GM19372 (cell line): ENCODE data around the gene ALOX15.
"Not testable (repeated sequence)": the region's sequence is repeated elsewhere in the genome, so short reads cannot be mapped to it uniquely, and the experiment has no call there.

Experiments
- ATAC-seq: cut with Tn5 transposase; IDR thresholded peaks from one replicate; pipeline ENCODE4 v1.9.1; 2021; ENCODE audit warnings: mild to moderate bottlenecking, low read depth, moderate library complexity; ENCODE audit not compliant: unreplicated experiment

The ALOX15 gene

DNA sequence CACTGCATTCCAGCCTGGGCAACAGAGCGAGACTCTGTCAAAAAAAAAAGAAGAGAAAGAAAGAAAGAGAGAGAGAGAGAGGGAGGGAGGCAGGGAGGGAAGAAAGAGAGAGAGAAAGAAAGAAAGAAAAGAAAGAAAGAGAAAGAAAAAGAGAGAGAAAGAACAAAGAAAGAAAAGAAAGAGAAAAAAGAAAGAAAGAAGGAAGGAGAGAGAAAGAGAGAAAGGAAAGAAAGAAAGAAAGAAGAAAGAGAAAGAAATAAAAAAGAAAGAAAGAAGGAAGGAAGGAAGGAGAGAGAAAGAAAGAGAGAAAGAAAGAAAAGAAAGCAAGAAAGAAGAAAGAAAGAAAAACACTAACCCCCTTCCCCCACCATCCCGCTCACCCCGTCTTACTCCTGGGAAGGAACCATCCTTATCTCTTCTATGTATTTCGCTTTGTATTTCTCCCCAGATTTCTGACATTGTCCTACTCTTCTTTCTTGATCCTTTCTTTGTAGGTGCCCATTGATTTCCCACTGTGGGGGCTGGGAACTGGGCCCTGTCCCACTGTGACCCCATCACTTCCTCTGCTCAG is 20.9 kb downstream of the ALOX15 start:
- no peak for ATAC-seq

DNA sequence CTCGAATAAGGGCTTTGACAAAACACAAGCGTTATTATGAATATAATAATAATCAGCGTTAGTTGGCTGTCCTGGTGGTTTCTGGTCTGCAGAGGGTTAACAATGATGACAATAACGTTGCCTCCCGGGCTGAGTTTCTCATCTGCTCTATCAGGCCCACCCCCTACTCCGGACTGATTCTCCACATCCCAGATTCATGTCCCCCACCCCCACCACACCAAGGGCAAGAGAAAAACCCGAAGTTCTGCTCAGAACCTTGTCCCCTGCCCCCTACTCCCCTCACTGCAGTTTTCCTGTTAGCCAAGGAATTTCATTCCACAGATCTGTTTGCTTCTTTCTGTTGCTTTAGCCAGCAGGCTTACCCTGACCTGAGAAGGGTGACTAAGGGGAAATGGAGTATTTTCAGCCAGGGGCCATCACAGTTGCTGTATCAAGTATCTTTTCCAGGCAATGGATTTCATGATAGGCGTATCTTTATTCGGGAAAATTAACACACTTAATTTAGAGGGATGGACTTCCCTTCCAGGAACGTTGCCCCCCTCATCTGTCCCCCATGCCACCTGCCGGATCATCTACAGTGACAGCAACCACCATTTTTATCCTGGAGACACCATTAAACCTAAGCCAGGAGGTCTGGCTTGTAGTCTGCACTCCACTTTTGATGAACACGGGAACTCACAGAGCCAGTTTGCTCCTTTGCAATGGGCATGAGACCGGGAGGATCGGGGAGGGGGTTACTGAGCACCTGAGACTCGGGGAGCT is 23.7 kb downstream of the ALOX15 start:
- ATAC-seq = no peak

DNA sequence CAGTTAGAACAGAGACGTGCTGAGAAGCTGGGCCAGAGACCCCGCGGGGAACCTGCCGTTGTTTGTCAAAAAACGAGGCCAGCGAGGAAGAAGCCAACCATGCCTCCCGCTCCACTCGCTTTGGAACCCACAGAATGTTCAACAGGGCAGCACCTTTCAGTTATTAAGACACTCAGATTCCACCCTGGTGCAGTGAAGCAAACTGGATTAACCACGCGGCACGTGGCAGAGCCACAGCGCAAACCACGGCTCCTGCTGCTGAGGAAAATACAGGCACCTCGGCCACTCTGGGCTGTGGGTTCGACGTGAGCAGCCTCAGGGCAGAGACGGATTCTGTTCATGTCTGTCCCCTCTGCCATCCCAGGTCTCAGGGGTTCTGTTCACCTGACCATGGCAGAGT is 24.4 kb downstream of the ALOX15 start:
- no peak for ATAC-seq

DNA sequence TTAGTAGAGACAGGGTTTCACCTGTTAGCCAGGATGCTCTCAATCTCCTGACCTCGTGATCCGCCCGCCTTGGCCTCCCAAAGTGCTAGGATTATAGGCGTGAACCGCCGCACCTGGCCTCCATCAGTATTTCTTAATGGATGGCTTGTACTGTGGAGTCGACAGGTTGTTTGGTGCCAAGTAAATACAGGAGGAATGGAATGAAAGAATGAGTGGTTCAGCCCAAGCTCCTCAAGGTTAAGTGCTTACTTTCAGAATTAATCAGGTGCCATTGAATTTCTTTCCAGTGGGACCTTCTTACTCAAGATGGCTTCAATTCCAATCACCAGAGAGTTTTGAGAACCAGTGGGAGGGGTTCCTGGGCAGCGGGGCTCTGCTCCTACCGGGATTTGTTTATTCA is 25.0 kb downstream of the ALOX15 start:
- ATAC-seq = no peak

DNA sequence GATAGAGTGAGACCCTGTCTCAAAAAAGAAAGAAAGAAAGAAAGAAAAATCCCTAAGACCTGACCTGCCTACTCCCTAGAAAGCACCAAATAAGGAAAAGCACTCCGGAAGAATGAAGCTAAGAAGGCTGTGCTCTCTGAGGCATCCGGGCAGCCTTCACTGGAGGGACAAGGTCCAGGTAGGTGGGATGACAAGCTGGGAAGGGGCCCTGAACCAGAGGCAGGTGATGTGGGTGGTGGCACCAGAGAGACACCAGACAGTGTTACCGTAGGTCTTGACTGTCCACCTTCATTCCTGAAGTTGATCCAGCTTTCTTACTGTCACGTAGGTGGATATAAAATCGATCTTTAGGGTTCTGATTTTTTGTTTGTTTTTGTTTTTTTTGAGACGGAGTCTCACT is 30.8 kb downstream of the ALOX15 start:
- ATAC-seq = no peak

DNA sequence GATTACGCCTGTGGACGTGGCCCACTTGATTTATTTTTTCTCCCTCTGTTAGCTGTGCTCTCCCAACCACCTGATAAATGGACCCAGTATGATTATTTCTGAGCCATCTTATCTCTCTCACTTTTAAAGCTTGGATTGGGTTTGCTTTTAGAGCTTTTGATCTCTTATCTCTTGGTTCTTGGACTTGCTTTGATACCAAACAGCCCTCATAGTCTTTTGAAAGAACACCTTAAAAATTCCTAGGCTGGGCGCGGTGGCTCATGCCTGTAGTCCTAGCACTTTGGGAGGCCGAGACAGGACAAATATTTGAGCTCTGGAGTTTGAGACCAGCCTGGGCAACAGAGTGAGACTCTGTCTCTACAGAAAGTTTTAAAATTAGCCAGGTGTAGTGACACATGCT is 31.3 kb downstream of the ALOX15 start:
- ATAC-seq = no peak

DNA sequence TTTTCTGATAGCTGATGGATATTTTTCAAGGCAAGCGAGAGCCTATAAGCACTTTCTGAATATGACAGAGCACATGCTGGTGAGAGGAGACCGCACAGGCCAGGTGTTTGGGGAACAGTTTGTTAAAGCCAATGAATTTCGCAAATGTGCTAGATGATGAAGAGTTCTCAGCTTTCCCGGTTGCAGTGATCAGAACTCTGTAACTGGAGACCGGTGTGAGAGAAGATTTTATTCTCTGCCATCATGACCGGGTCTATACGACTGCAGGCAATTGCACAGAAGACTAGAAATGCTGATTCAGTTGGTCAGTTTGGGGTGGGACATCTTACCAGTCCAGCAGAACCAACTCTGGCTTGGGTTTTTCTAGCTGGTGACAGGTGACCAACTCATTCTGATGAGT is 31.7 kb downstream of the ALOX15 start:
- ATAC-seq = no peak

DNA sequence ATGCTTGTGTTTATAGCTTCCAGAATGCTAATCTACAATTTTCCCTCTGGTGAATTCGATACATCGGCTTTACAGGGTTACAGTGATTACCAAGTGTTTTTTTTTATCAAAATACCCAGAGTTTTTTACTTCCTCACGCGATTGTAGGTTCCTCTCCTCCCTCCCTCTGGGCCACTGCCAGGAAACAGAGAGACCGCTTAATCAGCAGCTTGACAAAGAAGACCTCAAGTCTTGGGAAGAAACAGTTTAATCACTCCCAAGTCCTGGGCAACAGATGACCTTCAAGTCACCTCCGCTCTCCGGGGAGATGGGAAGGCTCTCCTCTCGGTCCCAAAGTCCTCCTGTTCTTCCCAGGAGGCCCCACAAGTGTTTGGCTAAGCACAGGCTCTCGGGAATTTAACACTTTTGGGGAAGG is 33.7 kb downstream of the ALOX15 start:
- ATAC-seq = no peak

DNA sequence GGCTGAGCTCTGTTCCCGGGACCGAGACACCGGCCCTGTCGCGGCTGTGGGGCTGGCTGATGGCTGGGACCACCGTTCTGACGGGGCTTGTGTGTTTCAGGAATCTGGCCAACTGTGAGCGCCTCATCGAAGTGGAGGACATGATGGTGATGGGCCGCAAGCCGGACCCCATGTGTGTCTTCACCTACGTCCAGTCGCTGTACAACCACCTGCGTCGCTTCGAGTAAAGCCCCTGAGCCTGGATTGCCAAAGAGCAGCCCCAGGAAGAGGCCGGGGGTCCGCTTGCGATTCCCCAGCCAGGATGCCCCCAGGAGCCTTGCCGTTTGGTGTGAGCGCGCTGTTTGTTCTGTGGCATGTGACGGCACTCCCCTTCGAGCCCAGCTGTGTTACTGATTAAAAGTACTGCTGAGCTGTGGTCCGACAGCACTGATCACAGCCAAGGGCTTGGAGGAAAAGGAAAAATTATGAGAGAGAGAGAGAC is 34.2 kb downstream of the ALOX15 start:
- no peak for ATAC-seq

DNA sequence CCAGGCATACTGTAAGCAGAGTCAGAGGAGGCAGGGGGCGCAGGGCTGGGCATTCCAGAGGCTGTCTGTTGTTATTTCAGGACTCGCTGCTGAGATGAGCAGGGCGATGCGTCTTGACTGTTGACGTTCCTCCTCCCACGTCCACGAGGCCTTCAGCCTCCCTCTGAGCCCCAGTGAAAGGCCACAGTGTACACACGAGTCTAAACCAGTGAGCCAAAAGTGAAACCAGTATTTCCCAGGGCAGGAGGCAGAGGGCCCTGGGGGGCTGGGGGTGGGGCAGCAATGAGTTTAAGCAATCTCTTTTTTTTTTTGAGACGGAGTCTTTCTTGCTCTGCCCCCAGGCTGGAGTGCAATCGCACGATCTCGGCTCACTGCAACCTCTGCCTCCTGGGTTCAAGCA is 35.7 kb downstream of the ALOX15 start:
- ATAC-seq = no peak

DNA sequence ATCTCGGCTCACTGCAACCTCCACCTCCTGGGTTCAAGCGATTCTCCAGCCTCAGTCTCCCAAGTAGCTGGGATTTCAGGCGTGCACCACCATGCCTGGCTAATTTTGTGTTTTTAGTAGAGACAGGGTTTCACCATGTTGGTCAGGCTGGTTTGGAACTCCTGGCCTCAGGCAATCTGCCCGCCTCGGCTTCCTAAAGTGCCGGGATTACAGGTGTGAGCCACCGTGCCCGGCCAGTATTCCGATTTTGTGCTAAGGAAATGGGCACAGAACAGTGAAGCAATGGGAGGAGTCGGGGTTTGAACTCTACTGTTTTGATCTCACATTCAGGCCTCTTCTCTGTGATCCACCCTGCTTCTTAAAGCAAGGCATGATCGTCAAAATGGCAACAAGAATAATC is 36.7 kb downstream of the ALOX15 start:
- not testable (repeated sequence) for ATAC-seq

DNA sequence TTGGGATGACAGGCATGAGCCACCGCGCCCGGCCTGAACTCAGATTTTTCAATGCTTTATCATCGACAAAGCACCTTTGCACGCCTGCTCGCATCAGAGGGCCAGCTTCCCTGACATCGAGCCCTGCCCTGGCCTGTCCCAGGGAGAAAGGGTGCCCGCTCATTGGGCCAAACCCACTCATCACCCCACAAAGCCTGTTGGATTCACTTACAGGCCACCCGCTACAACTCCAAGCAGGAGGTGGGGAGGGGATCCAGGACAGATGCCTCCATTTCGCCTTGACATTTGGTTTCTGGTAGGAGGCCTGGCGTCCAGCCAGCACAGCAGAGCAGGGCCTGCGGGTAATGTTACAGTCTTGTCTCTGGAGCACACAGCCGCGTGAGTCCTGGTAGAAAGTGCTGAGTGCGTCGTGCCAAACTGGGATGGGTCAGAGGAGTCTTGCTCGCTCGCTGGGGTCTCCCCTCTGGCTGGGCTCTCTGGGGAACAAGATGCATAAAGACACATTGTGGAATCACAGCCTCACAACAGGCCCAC is 37.3 kb downstream of the ALOX15 start:
- ATAC-seq = no peak

DNA sequence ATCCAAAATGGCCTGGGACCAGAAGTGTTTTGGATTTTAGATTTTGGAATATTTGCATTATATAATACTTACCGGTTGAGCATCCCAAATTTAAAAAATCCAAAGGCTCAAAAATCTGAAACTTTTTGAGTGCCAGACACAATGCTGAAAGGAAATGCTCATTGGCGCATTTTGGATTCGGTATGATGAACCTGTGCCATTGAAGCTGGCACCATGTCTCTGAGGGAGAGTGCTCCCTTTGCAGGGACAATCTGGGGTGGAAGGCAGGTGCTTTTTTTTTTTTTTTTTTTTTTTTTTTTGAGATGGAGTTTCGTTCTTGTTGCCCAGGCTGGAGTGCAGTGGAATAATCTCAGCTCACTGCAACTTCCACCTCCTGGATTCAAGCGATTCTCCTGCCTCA is 39.4 kb downstream of the ALOX15 start:
- ATAC-seq = no peak

DNA sequence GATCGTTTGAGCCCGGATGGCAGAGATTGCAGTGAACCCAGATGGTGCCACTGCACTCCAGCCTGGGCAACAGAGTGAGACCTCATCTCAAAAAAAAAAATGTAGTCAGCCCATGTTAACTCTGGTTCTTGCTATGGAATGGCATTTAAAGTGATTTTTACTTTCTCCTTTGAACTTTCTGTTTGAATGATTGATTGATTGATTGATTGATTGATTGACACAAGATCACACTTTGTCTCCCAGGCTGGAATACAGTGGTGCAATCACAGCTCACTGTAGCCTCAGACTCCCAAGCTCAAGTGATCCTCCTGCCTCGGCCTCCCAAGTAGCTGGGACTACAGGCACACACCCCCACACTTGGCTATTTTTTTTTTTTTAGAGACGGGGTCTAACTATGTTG is 40.2 kb downstream of the ALOX15 start:
- no peak for ATAC-seq

DNA sequence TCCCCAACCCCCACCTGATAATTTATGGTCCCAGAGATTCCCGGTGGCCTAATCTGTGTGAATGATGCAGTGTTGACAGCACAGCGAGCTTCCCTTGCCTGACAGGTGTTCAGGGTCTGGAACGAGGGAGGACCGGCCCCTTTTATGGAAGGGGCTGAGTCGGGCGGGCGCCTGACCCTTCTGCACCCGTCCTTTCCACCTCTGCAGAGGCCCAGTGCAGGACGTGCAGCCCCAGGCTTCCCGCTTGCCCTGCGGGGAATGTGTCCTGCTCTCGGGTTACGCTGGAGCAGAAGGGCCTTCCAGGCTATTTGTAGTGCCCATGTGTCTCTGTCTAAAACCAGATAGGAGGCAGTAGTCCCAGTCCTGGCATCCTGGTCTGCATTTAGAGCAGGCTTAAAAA is 40.9 kb downstream of the ALOX15 start:
- no peak for ATAC-seq

DNA sequence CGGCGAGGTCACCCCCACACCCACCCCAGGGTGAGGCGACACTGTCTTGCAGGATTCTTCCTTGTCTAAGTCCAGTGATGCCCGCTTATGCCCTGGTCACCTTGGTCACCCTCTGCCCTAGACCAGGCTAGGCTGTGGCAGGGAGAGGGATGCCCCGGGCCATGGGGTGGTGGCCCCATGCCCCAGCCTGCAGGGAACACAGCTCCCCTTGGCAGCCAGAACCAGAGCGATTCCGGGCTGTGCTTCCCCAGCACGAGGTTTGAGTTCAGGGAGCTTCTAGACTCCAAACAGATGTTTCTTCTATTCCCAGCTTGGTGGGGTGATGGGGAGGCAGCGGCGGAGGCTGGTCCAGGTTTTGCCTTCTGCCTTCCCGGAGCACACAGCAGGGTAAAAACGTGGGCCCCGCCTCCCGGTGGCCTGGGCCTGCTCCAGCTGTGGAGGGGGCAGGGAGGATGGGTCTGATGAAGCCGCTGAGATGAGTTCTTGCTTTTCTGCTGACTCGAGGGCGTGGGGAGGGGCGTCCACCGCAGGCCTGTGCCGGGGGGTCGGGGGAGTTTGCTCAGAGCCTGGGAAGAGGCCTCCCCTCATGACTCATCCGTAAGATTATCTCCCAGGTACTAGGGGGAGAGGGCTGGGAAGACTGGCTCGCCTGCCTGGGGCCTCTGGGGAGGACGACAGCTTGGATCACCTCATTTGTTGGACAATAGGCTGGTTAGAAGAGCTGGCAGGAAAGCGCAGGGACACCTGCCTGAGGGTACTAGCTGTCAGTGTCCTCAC is 41.8 kb downstream of the ALOX15 start:
- ATAC-seq = no peak

DNA sequence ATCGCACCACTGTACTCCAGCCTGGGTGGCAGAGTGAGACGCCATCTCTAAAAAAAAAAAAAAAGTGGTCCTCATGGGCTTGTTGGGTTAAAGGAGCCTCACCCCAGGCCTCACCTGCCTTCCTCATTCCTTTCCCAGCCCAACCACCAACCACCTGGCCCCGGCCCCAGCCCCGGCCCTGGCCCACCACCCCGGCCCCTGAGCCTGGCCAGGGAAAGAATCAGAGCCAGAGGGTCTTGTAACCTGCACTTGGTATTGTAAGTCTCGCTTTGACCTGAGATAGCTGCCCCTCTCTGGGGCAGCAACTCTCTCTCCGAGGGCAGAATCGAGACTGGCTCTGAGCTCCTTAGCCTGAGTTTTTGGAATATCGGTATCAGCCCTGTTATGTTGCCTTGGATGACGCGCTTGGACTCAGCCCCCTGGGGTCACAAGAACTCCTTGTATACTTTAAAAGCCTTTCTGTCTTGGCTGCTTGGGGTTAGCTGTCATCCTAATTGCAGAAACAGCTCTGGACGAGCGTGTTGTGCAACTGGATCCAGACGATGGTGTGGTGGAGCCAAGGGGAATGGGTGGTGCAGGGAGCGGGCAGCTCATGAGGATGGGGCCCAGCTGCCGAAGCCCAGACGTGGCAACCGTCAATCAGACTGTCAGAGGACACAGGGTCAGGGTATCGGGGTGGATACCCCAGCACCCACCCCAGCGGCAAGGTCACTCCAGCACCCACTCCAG is 42.5 kb downstream of the ALOX15 start:
- ATAC-seq = no peak

DNA sequence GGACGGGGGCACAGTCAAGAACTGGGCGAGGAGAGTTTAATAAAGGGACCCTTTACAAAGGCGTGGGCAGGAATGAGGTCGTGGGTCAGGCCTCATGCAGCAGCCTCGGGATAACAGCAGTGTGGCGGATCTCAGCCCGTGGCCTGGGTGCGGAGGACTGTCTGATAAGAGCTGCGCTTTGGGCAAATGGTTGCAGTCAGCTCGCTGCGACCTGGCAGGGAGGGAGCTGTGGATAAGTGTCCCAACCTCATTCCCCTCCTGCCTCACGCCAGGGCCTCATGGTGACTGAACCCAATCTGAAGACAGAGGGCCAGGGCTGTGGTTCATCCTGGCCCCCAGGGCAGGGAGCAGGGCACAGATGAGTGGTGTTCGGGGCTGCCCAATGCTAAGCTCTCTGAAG is 43.5 kb downstream of the ALOX15 start:
- ATAC-seq = no peak

DNA sequence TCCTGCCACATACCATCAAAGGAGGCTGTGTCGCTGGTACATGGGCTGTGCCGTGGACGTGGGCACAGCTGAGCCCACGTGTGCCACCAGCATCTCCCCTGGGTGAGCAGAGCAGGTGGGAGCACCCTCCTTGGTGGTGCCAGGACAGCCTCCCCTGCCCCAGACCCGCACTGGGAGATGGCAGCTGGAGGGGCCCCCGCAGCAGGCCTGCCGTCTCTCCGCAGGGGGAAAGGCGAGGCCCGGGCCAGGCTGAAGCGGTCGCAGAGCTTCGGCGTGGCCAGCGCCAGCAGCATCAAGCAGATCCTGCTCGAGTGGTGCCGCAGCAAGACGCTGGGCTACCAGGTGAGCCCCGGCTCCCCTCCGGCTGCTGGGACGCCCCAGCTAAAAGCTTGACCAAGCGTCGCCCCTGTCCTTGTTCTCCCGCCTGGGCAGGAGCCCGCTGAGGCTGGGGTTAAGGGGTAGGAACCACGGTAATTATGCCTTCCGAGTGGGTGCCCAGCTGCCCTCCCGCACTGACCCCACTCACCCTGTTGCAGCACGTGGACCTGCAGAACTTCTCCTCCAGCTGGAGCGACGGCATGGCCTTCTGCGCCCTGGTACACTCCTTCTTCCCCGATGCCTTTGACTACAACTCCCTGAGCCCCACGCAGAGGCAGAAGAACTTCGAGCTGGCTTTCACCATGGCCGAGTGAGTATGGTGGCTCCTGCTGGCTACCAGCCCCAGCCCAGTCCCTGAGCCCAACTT is 44.7 kb downstream of the ALOX15 start:
- ATAC-seq = no peak
